HG03571 (cell line): ENCODE measurements around the gene PAWR.
"Not testable (repeated sequence)": the region's sequence is repeated elsewhere in the genome, so short reads cannot be mapped to it uniquely, and the experiment has no call there.

ENCODE experiments used
- ATAC-seq: cut with Tn5 transposase; IDR thresholded peaks from one replicate; pipeline ENCODE4 v1.9.1; 2021; ENCODE audit not compliant: unreplicated experiment

Gene PAWR

GRCh38 chr12:79596719-79597350 is 93.9 kb downstream of the PAWR start:
- ATAC-seq = no peak

GRCh38 chr12:79595273-79595672 is 95.5 kb downstream of the PAWR start:
- ATAC-seq = no peak

GRCh38 chr12:79592865-79593264 is 97.9 kb downstream of the PAWR start:
- no peak for ATAC-seq

- ATAC-seq = no peak
Observed at GRCh38 chr12:79591988-79592387, 98.8 kb downstream of the PAWR start.

DNA sequence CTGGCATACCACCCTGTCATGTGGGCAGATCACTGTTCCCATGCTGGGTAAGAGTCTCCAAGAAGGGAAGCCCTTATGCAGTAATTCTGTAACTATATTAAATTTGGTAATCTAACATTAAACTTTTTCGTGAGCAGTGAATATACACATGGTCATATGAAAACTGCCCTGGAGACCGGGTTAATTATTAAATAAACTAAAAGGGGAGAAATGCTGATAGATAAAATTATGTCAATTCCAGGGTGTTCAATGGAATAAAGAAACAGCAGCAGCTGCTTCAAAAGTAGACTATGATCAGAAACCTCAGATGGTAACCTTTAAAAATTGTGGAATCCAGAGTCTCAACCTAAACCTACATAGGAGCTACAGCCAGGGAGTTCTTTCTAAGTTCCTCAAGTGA is 100.0 kb downstream of the PAWR start:
- no peak for ATAC-seq

DNA sequence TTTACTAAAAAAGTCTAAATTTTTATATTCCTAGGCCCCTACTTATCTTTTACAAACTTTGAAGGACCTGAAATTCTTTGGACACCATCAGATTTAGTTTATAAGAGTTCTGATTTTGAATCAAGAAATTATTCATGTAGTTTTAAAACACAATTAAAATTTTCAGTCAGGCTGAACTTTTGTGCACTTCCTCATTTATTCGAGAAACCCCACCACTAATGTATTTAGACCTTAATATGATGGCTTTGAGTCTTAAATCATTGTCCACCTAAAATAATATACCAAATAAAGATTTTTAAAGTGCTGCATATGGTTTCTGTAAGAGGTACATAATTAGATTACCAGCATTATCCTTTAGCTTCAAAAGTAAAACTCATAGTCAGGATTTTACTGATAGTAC is 103.4 kb downstream of the PAWR start:
- no peak for ATAC-seq

DNA sequence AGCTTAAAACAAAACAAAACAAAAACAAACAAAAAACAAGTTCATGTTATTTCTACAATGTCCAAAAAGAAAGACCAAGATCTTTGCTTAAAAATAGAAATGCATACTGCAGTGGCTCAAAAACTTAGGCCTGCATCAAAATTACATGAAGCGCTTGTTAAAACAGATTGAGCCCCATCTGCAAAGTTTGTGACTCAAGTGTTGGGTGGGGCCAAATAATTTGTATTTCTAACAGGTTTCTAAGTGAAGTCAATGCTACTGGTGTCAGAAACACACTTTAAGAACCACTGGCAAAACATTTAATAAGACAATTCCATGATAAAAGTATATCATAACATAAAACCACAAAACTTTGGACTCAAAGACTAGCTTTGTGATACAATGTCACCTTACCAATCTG is 105.6 kb downstream of the PAWR start:
- no peak for ATAC-seq

DNA sequence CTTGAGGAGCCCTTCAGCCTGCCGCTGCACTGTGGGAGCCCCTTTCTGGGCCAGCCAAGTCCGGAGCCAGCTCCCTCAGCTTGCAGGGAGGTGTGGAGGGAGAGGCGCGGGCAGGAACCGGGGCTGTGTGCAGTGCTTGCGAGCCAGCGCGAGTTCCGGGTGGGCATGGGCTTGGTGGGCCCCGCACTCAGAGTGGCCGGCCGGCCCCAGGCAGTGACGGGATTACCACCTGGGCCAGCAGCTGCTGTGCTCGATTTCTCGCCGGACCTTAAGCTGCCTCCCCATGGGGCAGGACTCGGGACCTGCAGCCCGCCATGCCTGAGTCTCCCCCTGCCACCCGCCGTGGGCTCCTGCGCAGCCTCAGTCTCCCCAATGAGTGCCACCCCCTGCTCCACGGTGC is 116.9 kb downstream of the PAWR start:
- ATAC-seq = no peak

DNA sequence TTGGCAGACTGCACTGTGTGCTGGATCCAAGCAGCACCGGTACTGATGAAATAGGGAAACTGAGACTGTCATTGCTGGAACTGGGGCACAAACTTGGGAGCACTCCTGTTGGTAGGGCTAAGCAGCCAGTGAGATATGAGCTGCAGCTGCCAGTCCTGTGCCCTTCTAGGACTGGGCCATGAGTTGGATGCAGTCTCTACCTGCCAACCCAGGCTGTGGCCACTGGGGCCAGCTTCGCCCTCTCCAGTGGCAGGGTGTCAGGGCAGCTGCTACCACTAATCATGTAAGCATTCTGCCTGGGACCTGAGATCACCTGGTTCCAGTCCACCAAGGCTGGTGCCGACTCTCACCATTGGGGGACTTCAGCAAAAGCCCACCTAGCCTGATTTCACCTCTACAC is 121.1 kb downstream of the PAWR start:
- ATAC-seq = no peak

GRCh38 chr12:79567175-79567563 is 123.6 kb downstream of the PAWR start:
- ATAC-seq = no peak

GRCh38 chr12:79566452-79567174 is 124.2 kb downstream of the PAWR start:
- no peak for ATAC-seq

GRCh38 chr12:79564727-79565350 is 125.9 kb downstream of the PAWR start:
- not testable (repeated sequence) for ATAC-seq

DNA sequence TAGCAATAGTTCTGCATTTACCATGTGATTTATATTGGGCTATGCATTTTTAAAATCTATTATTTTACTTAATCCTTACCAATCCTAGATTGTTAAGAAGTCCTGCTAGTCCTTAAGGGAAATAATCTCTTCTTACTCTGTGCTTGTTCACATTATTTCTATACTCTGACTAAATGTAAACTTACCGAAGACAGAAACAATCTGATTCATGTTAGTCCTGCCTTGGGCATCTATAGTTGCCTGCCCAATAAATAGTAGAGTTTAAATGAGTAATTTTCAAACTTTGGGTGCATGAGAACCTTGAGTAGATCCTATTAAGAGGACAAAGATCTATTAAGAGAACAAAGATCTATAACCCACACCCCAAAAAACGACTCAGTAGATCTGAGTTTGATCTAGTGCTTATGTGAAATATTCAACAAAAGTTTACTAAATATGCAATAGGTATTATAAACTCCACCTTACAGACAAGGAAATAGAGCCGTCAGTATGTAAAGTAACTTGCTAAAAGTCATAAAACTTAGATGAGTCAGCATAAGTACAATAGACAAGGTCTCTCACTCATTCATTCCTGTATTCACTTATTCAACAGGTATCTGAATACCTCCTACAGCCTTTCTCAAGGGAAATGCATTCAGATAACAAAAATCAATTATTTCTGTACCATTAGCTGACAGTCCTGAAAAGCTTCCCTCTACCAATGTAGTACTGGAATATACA is 127.6 kb downstream of the PAWR start:
- ATAC-seq = no peak

- no peak for ATAC-seq
Observed at GRCh38 chr12:79561401-79562132, 129.2 kb downstream of the PAWR start.

GRCh38 chr12:79560225-79560889 is 130.4 kb downstream of the PAWR start:
- ATAC-seq = no peak

DNA sequence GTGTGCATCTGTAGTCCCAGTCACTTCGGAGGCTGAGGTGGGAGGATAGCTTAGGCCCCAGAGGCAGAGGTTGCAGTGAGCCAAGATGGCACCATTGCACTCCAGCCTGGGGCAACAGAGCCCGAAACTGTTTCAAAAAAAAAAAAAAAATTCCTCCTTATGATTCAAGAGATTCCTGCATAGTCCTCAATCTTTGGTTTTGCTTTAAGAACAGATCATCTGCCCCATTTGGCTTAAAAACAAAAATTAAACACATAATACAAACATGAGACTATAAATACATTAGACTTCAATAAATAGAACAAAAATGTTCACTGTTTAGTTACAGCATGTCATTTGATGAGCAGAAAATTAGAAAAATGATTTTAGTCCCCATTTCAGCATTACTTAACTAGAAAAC is 131.2 kb downstream of the PAWR start:
- ATAC-seq = no peak

- no peak for ATAC-seq
Observed at GRCh38 chr12:79558924-79559469, 131.8 kb downstream of the PAWR start.

DNA sequence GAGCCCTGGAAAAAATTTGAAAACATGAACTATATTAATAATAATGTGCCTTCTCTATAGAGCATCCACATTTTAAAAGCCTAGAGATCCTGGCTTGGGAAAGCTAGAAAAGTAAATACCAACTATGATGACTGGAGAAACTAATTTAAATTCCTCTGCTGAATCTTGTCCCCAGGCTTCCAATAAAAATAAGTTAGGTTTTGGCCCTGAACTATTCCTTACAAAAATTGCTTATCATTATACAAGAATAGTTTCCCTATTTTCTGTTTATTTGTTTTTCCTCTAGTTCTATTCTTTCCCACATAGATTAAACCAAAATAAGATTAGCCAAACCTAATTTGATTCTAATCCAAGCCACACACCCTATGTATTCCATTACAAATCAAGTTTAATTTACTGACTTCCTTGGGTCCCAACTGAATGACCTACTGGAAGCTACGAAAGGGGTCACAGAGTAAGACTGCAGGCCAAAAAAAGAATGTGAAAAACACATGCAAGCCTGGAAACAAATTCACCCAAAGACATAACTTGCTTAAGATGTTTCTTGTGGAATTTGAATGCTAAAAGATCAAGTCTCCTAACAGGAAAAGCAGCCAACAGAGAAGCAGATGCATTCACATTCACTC is 133.0 kb downstream of the PAWR start:
- ATAC-seq = no peak

DNA sequence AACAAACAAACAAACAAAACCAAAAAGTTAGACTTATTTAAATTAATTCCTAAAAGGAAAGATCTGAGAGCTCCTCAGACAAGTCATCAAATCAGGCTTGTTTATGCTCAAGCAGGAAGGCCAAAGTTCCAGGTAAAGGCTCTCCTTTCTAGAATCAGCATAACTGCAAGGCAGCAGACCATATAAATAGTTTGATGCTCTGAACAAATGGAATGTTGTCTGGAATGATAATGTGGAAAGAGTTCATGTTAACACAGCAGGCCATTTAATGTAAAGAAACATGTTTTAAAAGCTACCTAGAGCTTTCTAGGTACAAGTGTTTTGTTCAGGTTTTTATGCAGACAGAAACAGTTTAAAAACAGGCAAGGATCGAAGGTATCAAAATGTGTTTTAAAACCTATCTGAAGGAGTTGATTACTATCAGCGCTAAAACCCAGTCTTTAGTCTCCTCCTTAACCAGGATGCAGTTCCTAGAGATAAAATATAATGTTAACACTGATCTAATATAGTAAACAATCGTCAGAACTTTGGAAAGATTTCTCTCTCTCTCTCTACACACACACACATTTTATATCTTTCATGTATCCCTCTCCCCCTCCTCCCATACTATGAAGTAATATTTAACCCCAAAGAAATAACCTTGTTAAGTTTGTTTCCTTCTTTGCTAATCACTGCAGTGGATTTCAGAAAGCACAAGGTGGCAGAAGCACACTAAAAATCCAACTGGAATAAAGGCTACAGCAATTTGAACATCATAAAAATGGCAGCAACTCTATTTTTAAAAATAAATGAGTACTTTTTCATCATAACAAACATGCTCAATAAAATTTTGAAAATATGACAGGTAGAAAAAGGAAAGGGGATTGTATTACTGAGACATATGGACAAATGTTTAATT is 135.5 kb downstream of the PAWR start:
- ATAC-seq = no peak
